ENCODE results near the gene ID3.

DNA sequence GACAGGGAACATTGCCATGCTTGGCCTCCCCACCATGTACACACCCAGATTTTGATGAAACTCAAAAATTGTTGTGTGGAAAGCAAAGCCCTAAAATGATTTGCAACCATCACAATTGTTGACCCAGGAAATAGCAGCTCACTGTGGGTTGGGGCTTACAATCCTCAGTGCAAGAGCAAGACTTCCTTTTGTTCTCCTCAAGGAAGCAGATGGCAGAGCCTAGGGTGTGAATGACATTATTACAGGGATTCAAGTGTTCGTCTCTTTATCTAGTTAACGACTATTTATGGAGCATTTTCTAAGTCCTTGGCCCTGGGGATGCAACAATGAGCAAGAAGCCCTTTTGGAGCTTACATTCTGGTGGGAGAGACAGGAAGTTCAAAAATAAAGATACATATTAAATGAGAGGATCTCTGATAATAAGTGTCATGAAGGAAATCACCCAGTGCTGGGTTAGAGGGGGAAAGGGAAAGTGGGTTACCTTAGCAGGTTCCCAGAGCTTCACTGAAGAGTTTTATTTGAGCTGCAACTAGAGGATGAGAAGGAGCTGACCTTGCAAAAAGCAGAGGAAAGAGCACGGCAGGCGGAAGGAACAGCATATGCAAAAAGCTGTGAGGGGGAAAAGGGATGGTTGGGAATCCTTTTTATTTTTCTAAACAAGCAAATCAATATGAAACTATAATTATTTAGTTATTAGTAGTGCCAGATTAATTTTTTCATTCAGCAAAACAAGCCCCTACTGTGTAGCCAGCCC, 38.5 kb upstream of the ID3 start:
- TF ChIP-seq CTCF (IDR thresholded peaks at IDR 0.05) (no peak), POLR2A (IDR thresholded peaks at IDR 0.05) (no peak)

All from Peyer's patch (tissue), 4 donors.